Lower lobe of right lung (tissue), 2 donors: ENCODE measurements around the gene SBK2. TPM values are rescaled to one million over a fixed set of nuclear protein-coding genes. Genes with fewer than 3 reads are reported as not detected.

Experiments used
- ATAC-seq, 2 donors: fragments of 200-7000 bp; cut with Tn5 transposase; one replicate each; pipeline ENCODE4 v1.9.1; 2020 to 2022; ENCODE audit warnings: mild to moderate bottlenecking in 2 of 2, moderate library complexity in 2 of 2
- DNase-seq: peaks from one replicate; pipeline ENCODE4 v3.0.0-alpha.2; 2020
- H3K27ac ChIP-seq: fragments of 200-600 bp; one replicate; pipeline ENCODE4 v1.8.0; 2022
- H3K27me3 ChIP-seq: fragments of 200-600 bp; one replicate; pipeline ENCODE4 v1.8.0; 2022; ENCODE audit warnings: low read depth
- H3K36me3 ChIP-seq: fragments of 200-600 bp; one replicate; pipeline ENCODE4 v1.8.0; 2022; ENCODE audit warnings: mild to moderate bottlenecking
- H3K4me1 ChIP-seq: fragments of 200-600 bp; one replicate; pipeline ENCODE4 v1.8.0; 2022
- H3K4me3 ChIP-seq: fragments of 200-600 bp; one replicate; pipeline ENCODE4 v1.8.0; 2022; ENCODE audit warnings: mild to moderate bottlenecking
- H3K9me3 ChIP-seq: fragments of 200-600 bp; one replicate; pipeline ENCODE4 v1.8.0; 2022
- CTCF ChIP-seq: fragments of 200-600 bp; IDR thresholded peaks from one replicate; pipeline ENCODE4 v1.8.0; 2022; ENCODE audit warnings: antibody characterized with exemption, mild to moderate bottlenecking
- intact Hi-C: fragments of 100-400 bp; cut with DNase I; formaldehyde crosslinking; loops from one replicate; pipeline ENCODE4 v1.11.0; 2022
- total RNA-seq: library from RNA; stranded (reverse); fragmentation: NEBNext Ultra II Directional; extraction: Animal tissue kit (Norgen Biotek cat#: 25700); gene quantifications from one replicate; pipeline ENCODE4 v1.2.1, GENCODE V29; 2021
- donor health status: DM: no; HTN: yes; CAD: no; lungs with severe emphysema.

The SBK2 gene
- total RNA-seq, 1 donor from 2014 or later, result not detected

DNA sequence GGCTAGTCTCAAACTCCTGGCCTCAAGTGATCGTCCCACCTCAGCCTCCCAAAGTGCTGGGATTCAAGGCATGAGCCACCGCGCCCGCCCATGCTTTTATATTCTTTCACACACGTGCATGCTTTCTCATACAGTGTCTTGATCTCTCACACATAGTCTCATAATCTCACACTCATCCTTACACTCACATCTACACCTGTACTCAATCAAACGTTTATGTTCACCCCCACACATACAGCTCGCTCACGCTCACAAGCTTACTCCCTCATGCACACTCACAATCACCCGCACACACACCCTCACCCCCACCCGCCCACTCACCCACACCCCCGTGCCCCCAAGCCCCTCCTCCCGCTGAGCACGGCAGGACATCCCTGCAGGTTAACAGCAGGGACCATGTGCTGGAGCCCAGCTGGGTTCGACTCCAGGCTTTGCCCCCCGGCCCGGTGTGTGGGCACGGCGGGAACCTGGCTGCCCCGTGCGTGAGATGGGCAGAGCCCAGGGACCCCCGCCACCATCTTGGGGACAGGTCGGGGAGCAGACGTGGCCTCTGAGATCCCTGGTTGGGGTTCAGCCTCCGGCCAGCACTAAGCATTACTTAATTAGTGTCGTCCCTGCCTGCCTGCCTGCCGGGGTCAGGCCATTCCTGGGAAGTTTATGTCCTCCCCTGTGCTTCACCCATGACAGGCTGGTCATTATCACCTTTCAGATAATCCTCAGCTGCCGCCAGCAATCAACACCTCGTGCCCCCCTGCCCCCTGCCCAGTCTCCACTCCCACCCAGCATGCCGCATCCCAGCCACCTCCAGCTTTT is 11.4 kb downstream of the SBK2 start:
- no peaks in the 10 kb centered on the region for H3K27me3 ChIP-seq
- H3K4me1 ChIP-seq, result peaks cover 7% of the 10 kb centered on the region
- no peak for DNase-seq
- H3K27ac ChIP-seq, result no peak overlapping the region
- H3K4me3 ChIP-seq, result no peak overlapping the region
- TF ChIP-seq CTCF, result no peak
- no peaks in the 10 kb centered on the region for H3K9me3 ChIP-seq
- ATAC-seq, result no peak
- no peaks in the 10 kb centered on the region for H3K36me3 ChIP-seq
- intact Hi-C loops, result no loop called here

GRCh38 chr19:55520691-55521292 is 16.1 kb downstream of the SBK2 start:
- DNase-seq (no peak), ATAC-seq (no peak)
- H3K4me3 ChIP-seq, result no peak overlapping the region
- intact Hi-C loops, result no loop called here
- no peak for TF ChIP-seq CTCF
- no peak overlapping the region for H3K27ac ChIP-seq
- no peaks in the 10 kb centered on the region for H3K27me3 ChIP-seq
- H3K4me1 ChIP-seq, result peaks cover 4% of the 10 kb centered on the region
- H3K36me3 ChIP-seq, result no peaks in the 10 kb centered on the region
- no peaks in the 10 kb centered on the region for H3K9me3 ChIP-seq

DNA sequence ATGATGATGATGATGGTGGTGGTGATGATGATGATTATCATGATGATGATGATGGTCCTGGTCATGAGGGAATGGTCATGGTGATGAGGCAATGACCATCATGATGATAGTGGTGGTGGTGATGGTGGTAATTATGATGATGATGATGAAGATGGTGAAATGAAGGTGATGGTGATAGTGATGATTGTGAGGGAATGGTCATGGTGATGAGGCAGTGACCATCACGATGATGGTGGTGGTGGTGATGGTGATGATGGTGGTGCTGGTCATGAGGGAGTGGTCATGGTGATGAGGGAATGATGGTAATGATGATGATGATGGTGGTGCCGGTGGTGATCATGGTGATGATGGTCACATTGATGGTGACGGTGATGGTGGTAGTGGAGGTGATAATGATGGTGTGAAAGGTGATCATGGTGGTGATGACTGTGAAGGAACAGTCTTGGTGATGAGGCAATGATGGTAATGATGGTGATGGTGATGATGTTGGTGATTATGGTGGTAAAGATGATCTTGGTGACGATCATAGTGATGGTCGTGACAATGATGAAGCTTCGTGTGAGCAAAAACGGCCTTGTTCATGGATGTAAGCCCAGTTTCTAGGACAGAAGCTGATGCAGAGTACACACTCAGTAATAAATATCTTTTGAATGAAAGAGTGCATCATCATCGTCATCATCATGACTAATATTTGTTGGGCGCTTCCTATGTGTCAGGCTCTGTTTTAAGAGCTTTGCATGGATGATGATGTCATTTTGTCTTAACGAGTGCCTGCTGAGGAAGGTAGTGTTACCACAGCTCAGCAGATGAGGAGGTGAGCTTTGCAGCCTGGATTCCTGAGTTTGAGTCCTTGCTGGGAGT is 17.3 kb downstream of the SBK2 start:
- TF ChIP-seq CTCF, result no peak
- DNase-seq, result no peak
- no peak for ATAC-seq

DNA sequence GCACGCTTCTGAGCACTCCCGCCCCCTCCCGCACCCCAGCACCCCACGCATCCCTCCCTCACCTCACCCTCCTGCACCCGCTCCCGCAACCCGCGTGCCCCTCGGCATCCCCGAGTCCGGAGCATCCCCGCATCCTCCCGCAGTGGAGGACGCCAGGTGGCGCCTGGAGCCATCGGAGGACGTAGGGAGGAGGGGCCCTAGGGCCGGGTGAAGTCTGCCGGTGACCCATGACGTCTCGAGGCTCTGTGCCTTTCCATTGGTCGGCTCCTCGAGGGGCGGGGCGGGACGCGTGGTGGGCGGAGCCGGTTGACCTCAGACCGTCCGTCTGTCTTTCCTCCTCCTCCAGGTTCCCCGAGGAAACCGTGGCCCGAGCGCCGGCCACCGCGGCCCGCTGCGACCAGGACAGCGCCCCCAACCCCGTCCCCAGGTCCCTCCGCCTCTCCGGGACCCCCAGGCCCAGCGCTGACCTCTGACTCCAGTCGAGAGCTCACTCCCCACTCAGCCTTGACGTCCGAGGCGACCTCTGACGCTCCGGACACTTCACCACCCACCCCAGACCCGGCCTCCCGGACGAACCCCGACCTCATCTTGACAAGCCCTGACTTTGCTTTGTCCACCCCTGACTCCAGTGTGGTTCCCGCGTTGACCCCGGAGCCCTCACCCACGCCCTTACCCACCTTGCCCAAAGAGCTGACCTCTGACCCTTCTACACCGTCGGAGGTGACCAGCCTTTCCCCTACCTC is 19.9 kb downstream of the SBK2 start:
- Histone ChIP-seq H3K9me3 (no peaks in the 10 kb centered on the region), H3K27ac (peak overlapping the region; percentile 89), H3K4me3 (peak overlapping the region; percentile 58), H3K27me3 (no peaks in the 10 kb centered on the region), H3K4me1 (peaks cover 4% of the 10 kb centered on the region), H3K36me3 (no peaks in the 10 kb centered on the region)
- intact Hi-C loops, result no loop called here
- TF ChIP-seq CTCF, result peak; percentile 78
- ATAC-seq (peak; percentile 99), DNase-seq (peak; percentile 93)

More for the DNA sequence above, 17.3 kb downstream of the SBK2 start:
- no peak overlapping the region for H3K27ac ChIP-seq
- intact Hi-C loops, result no loop called here
- H3K4me1 ChIP-seq, result peaks cover 4% of the 10 kb centered on the region
- no peaks in the 10 kb centered on the region for H3K27me3 ChIP-seq
- no peaks in the 10 kb centered on the region for H3K9me3 ChIP-seq
- H3K4me3 ChIP-seq, result no peak overlapping the region
- no peaks in the 10 kb centered on the region for H3K36me3 ChIP-seq

DNA sequence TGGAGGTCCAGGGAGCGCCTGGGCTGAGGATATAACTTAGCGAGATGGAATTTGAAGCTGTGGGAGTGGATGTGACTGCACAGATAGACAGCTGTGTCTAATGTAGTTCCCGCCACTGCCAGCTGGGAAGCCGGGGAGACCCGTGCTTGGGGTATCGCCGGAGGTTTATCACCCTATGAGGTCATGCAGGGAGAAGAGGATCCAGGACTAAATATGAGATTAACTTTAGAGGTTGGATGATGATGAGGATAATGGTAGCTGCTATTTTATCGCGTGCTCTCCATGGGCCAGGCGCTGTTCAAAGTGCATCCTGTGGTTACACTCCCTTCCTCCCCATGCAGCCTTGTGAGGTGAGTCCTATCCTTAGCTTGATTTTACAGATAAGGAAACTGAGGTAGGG is 28.8 kb downstream of the SBK2 start:
- Histone ChIP-seq H3K4me1 (peaks cover 8% of the 10 kb centered on the region), H3K9me3 (no peaks in the 10 kb centered on the region), H3K27ac (no peak overlapping the region), H3K4me3 (no peak overlapping the region), H3K27me3 (no peaks in the 10 kb centered on the region), H3K36me3 (no peaks in the 10 kb centered on the region)
- TF ChIP-seq CTCF, result no peak
- DNase-seq (peak; percentile 25), ATAC-seq (no peak)
- intact Hi-C loops, result no loop called here
